HG03439 (cell line): Measurements from ENCODE around the gene PYGB.

ENCODE experiments used
- ATAC-seq: cut with Tn5 transposase; IDR thresholded peaks from one replicate; pipeline ENCODE4 v1.9.1; 2021; ENCODE audit warnings: mild to moderate bottlenecking, moderate library complexity; ENCODE audit not compliant: unreplicated experiment

The PYGB gene

GRCh38 chr20:25215521-25215920, 32.4 kb upstream of the PYGB start:
- no peak for ATAC-seq

- ATAC-seq, result no peak
Measured at GRCh38 chr20:25216199-25216945, 31.5 kb upstream of the PYGB start.

GRCh38 chr20:25217161-25218108, 30.4 kb upstream of the PYGB start:
- no peak for ATAC-seq

GRCh38 chr20:25218109-25218486, 29.8 kb upstream of the PYGB start:
- no peak for ATAC-seq

- ATAC-seq, result no peak
Measured at GRCh38 chr20:25218492-25218891, 29.4 kb upstream of the PYGB start.

GRCh38 chr20:25219365-25219764, 28.5 kb upstream of the PYGB start:
- ATAC-seq, result no peak

- no peak for ATAC-seq
Measured at GRCh38 chr20:25220021-25220730, 27.7 kb upstream of the PYGB start.

- no peak for ATAC-seq
Measured at GRCh38 chr20:25220810-25221591, 26.9 kb upstream of the PYGB start.

- no peak for ATAC-seq
Measured at GRCh38 chr20:25221592-25222460, 26.1 kb upstream of the PYGB start.

- no peak for ATAC-seq
Measured at GRCh38 chr20:25222461-25223178, 25.3 kb upstream of the PYGB start.

GRCh38 chr20:25223179-25223661, 24.7 kb upstream of the PYGB start:
- no peak for ATAC-seq

GRCh38 chr20:25223765-25224720, 23.8 kb upstream of the PYGB start:
- no peak for ATAC-seq

GRCh38 chr20:25224941-25225340, 22.9 kb upstream of the PYGB start:
- no peak for ATAC-seq

- no peak for ATAC-seq
Measured at GRCh38 chr20:25225642-25226432, 22.0 kb upstream of the PYGB start.

- ATAC-seq, result no peak
Measured at GRCh38 chr20:25226433-25227316, 21.2 kb upstream of the PYGB start.

- ATAC-seq, result no peak
Measured at GRCh38 chr20:25227317-25227831, 20.5 kb upstream of the PYGB start.
